IPS-18c (cell line): ENCODE measurements around the gene CENPV.
"Not testable (repeated sequence)": the region's sequence is repeated elsewhere in the genome, so short reads cannot be mapped to it uniquely, and the experiment has no call there.

Source experiments
- H3K4me3 ChIP-seq: 2 replicates; pipeline ENCODE4 v1.7.0; 2013; ENCODE audit warnings: low read depth, mild to moderate bottlenecking, low read length, moderate library complexity; ENCODE audit not compliant: insufficient read depth
- H3K9me3 ChIP-seq: one replicate; pipeline ENCODE4 v1.6.1; 2013; ENCODE audit warnings: mild to moderate bottlenecking, low read length, moderate library complexity; ENCODE audit not compliant: control insufficient read depth, insufficient read depth

CENPV gene

GRCh38 chr17:16329519-16330271 is 23.6 kb downstream of the CENPV start:
- Histone ChIP-seq H3K9me3 (no peaks in the 10 kb centered on the region), H3K4me3 (no peak overlapping the region)

- Histone ChIP-seq H3K9me3 (no peaks in the 10 kb centered on the region), H3K4me3 (no peak overlapping the region)
Measured at GRCh38 chr17:16328997-16329396, 24.3 kb downstream of the CENPV start.

- no peaks in the 10 kb centered on the region for H3K9me3 ChIP-seq
- no peak overlapping the region for H3K4me3 ChIP-seq
Measured at GRCh38 chr17:16327018-16327417, 26.3 kb downstream of the CENPV start.

- Histone ChIP-seq H3K9me3 (no peaks in the 10 kb centered on the region), H3K4me3 (no peak overlapping the region)
Measured at GRCh38 chr17:16325964-16326363, 27.3 kb downstream of the CENPV start.

- H3K9me3 ChIP-seq: no peaks in the 10 kb centered on the region
- H3K4me3 ChIP-seq: no peak overlapping the region
Measured at GRCh38 chr17:16322636-16323035, 30.6 kb downstream of the CENPV start.

- no peaks in the 10 kb centered on the region for H3K9me3 ChIP-seq
- H3K4me3 ChIP-seq: no peak overlapping the region
Measured at GRCh38 chr17:16319969-16320368, 33.3 kb downstream of the CENPV start.

- peaks cover 2% of the 10 kb centered on the region for H3K9me3 ChIP-seq
- H3K4me3 ChIP-seq: no peak overlapping the region
Measured at GRCh38 chr17:16314859-16315258, 38.4 kb downstream of the CENPV start.

GRCh38 chr17:16314189-16314588 is 39.1 kb downstream of the CENPV start:
- Histone ChIP-seq H3K4me3 (no peak overlapping the region), H3K9me3 (peaks cover 2% of the 10 kb centered on the region)

- H3K9me3 ChIP-seq: peaks cover 2% of the 10 kb centered on the region
- H3K4me3 ChIP-seq: no peak overlapping the region
Measured at GRCh38 chr17:16313139-16314090, 39.9 kb downstream of the CENPV start.

GRCh38 chr17:16312061-16312460 is 41.2 kb downstream of the CENPV start:
- H3K9me3 ChIP-seq: not testable (repeated sequence)

GRCh38 chr17:16306211-16306610 is 47.1 kb downstream of the CENPV start:
- peaks cover 3% of the 10 kb centered on the region for H3K9me3 ChIP-seq

More at GRCh38 chr17:16312061-16312460, 41.2 kb downstream of the CENPV start:
- not testable (repeated sequence) for H3K4me3 ChIP-seq

GRCh38 chr17:16304830-16305229 is 48.4 kb downstream of the CENPV start:
- Histone ChIP-seq H3K9me3 (peaks cover 3% of the 10 kb centered on the region), H3K4me3 (no peak overlapping the region)

More at GRCh38 chr17:16306211-16306610, 47.1 kb downstream of the CENPV start:
- no peak overlapping the region for H3K4me3 ChIP-seq

GRCh38 chr17:16302856-16303255 is 50.4 kb downstream of the CENPV start:
- peaks cover 3% of the 10 kb centered on the region for H3K9me3 ChIP-seq
- H3K4me3 ChIP-seq: no peak overlapping the region

- peaks cover 3% of the 10 kb centered on the region for H3K9me3 ChIP-seq
- no peak overlapping the region; the same call in 1 of the 2 replicates for H3K4me3 ChIP-seq
Measured at GRCh38 chr17:16301963-16302855, 51.1 kb downstream of the CENPV start.

- peaks cover 3% of the 10 kb centered on the region for H3K9me3 ChIP-seq
- H3K4me3 ChIP-seq: no peak overlapping the region
Measured at GRCh38 chr17:16300554-16300953, 52.7 kb downstream of the CENPV start.

- Histone ChIP-seq H3K9me3 (peaks cover 3% of the 10 kb centered on the region), H3K4me3 (no peak overlapping the region)
Measured at GRCh38 chr17:16298140-16298662, 55.1 kb downstream of the CENPV start.
